GM06990 (cell line): ENCODE results near the gene CDH4.

ENCODE experiments used
- DNase-seq: peaks from one replicate; pipeline ENCODE4 v3.0.0-alpha.2; 2011; ENCODE audit not compliant: insufficient read length; ENCODE audit errors: extremely low read depth
- H3K27me3 ChIP-seq: replicated peaks from 2 replicates; pipeline ENCODE4 v1.6.0; 2011; ENCODE audit warnings: low read length; ENCODE audit not compliant: control insufficient read depth, insufficient read depth
- H3K36me3 ChIP-seq: 2 replicates; pipeline ENCODE4 v1.5.1; 2011; ENCODE audit warnings: low read length; ENCODE audit not compliant: control insufficient read depth, insufficient read depth
- H3K4me3 ChIP-seq: replicated peaks from 2 replicates; pipeline ENCODE4 v1.5.1; 2011; ENCODE audit warnings: low read depth, mild to moderate bottlenecking, control low read depth, low read length
- CTCF ChIP-seq: IDR thresholded peaks from 2 replicates; pipeline ENCODE4 v1.5.1; 2011; ENCODE audit warnings: low read length, control low read depth, mild to moderate bottlenecking, inconsistent platforms; ENCODE audit not compliant: insufficient read depth, poor library complexity, severe bottlenecking

CDH4 gene

GRCh38 chr20:61459705-61460104 is 207.6 kb downstream of the CDH4 start:
- TF ChIP-seq CTCF, result no peak
- Histone ChIP-seq H3K27me3 (no peaks in the 10 kb centered on the region), H3K4me3 (no peak overlapping the region), H3K36me3 (no peaks in the 10 kb centered on the region)
- no peak for DNase-seq

- Histone ChIP-seq H3K36me3 (no peaks in the 10 kb centered on the region), H3K4me3 (no peak overlapping the region), H3K27me3 (no peaks in the 10 kb centered on the region)
- DNase-seq, result no peak
- TF ChIP-seq CTCF, result no peak
These were observed 208.4 kb downstream of the CDH4 start for GRCh38 chr20:61460261-61461052.

- Histone ChIP-seq H3K27me3 (no peaks in the 10 kb centered on the region), H3K4me3 (no peak overlapping the region), H3K36me3 (no peaks in the 10 kb centered on the region)
- no peak for DNase-seq
- TF ChIP-seq CTCF, result no peak
These were observed 209.4 kb downstream of the CDH4 start for GRCh38 chr20:61461461-61461860.

- Histone ChIP-seq H3K4me3 (no peak overlapping the region), H3K36me3 (no peaks in the 10 kb centered on the region), H3K27me3 (no peaks in the 10 kb centered on the region)
- no peak for DNase-seq
- TF ChIP-seq CTCF, result no peak
These were observed 212.5 kb downstream of the CDH4 start for GRCh38 chr20:61464307-61465303.

GRCh38 chr20:61475729-61476128 is 223.7 kb downstream of the CDH4 start:
- Histone ChIP-seq H3K27me3 (no peaks in the 10 kb centered on the region), H3K4me3 (no peak overlapping the region), H3K36me3 (no peaks in the 10 kb centered on the region)
- no peak for DNase-seq
- no peak for TF ChIP-seq CTCF
